ENCODE results near the gene COL5A2. TPM values are rescaled to one million over a fixed set of nuclear protein-coding genes. Genes with fewer than 3 reads are reported as not detected.

Gene COL5A2
- polyA plus RNA-seq, 1 donor (not counting 4 experiments of a cell fraction or from before 2014, with no cell fraction given), result 7.2 TPM

- Histone ChIP-seq H3K36me3 (ENCODE audit: control insufficient read depth in 2 of 2, extremely low read depth in 1 of 2, insufficient read depth in 2 of 2, low read length in 2 of 2) (no peaks in the 10 kb centered on the region), H3K27me3 (ENCODE audit: control insufficient read depth, extremely low read depth, insufficient read depth, low read length) (no peaks in the 10 kb centered on the region), H3K9me3 (ENCODE audit: control insufficient read depth, low read depth, low read length) (no peaks in the 10 kb centered on the region), H2AFZ (ENCODE audit: control insufficient read depth, low read length) (no peak overlapping the region), H4K20me1 (ENCODE audit: control insufficient read depth, extremely low read depth, insufficient read depth, low read length) (no peaks in the 10 kb centered on the region), H3K4me3 (ENCODE audit: control insufficient read depth in 2 of 3, extremely low read depth in 1 of 3, insufficient read depth in 2 of 3, low read depth in 1 of 3, low read length in 3 of 3) (no peak overlapping the region), H3K27ac (ENCODE audit: control insufficient read depth, insufficient read depth, low read length) (no peak overlapping the region), H3K4me2 (ENCODE audit: control insufficient read depth, extremely low read depth, insufficient read depth, low read depth, low read length) (no peak overlapping the region), H3K4me1 (ENCODE audit: control insufficient read depth, extremely low read depth, insufficient read depth, low read length) (no peaks in the 10 kb centered on the region), H3K79me2 (ENCODE audit: control insufficient read depth, insufficient read depth, low read length) (no peaks in the 10 kb centered on the region), H3K9ac (ENCODE audit: control insufficient read depth, extremely low read depth, insufficient read depth, low read length) (no peak overlapping the region), H3K9me1 (ENCODE audit: control insufficient read depth, extremely low read depth, insufficient read depth, low read length) (no peaks in the 10 kb centered on the region)
- dilution Hi-C loops (cut with MboI; ENCODE audit: extremely low pct_ligation_motif_present, low sequenced_read_pairs), result no loop called here
- DNase-seq (ENCODE audit: low read depth, low spot score), result no peak
- TF ChIP-seq CTCF (optimal IDR thresholded peaks at IDR 0.05 in 1 of 3, IDR thresholded peaks at IDR 0.05 in 1 of 3, conservative IDR thresholded peaks at IDR 0.05 in 1 of 3; ENCODE audit: extremely low read depth in 1 of 3, insufficient read depth in 2 of 3, low read length in 3 of 3) (no peak), EZH2 (IDR thresholded peaks at IDR 0.05; ENCODE audit: low read length) (no peak)
- no peak for FAIRE-seq
Measured at GRCh38 chr2:189127756-189128155, 51.8 kb downstream of the COL5A2 start.

- Histone ChIP-seq H3K27me3 (ENCODE audit: control insufficient read depth, extremely low read depth, insufficient read depth, low read length) (no peaks in the 10 kb centered on the region), H4K20me1 (ENCODE audit: control insufficient read depth, extremely low read depth, insufficient read depth, low read length) (no peaks in the 10 kb centered on the region), H3K9ac (ENCODE audit: control insufficient read depth, extremely low read depth, insufficient read depth, low read length) (no peak overlapping the region), H3K36me3 (ENCODE audit: control insufficient read depth in 2 of 2, extremely low read depth in 1 of 2, insufficient read depth in 2 of 2, low read length in 2 of 2) (no peaks in the 10 kb centered on the region), H3K9me3 (ENCODE audit: control insufficient read depth, low read depth, low read length) (no peaks in the 10 kb centered on the region), H3K27ac (ENCODE audit: control insufficient read depth, insufficient read depth, low read length) (no peak overlapping the region), H3K79me2 (ENCODE audit: control insufficient read depth, insufficient read depth, low read length) (no peaks in the 10 kb centered on the region), H3K4me3 (ENCODE audit: control insufficient read depth in 2 of 3, extremely low read depth in 1 of 3, insufficient read depth in 2 of 3, low read depth in 1 of 3, low read length in 3 of 3) (no peak overlapping the region), H2AFZ (ENCODE audit: control insufficient read depth, low read length) (no peak overlapping the region), H3K4me2 (ENCODE audit: control insufficient read depth, extremely low read depth, insufficient read depth, low read depth, low read length) (no peak overlapping the region), H3K9me1 (ENCODE audit: control insufficient read depth, extremely low read depth, insufficient read depth, low read length) (no peaks in the 10 kb centered on the region), H3K4me1 (ENCODE audit: control insufficient read depth, extremely low read depth, insufficient read depth, low read length) (no peaks in the 10 kb centered on the region)
- DNase-seq (ENCODE audit: low read depth, low spot score) (no peak), FAIRE-seq (no peak)
- TF ChIP-seq EZH2 (IDR thresholded peaks at IDR 0.05; ENCODE audit: low read length) (no peak), CTCF (optimal IDR thresholded peaks at IDR 0.05 in 1 of 3, IDR thresholded peaks at IDR 0.05 in 1 of 3, conservative IDR thresholded peaks at IDR 0.05 in 1 of 3; ENCODE audit: extremely low read depth in 1 of 3, insufficient read depth in 2 of 3, low read length in 3 of 3) (no peak)
- dilution Hi-C loops (cut with MboI; ENCODE audit: extremely low pct_ligation_motif_present, low sequenced_read_pairs), result no loop called here
Measured at GRCh38 chr2:189125195-189125594, 54.4 kb downstream of the COL5A2 start.
